GM18517 (cell line): Measurements from ENCODE around the gene ZBTB7C.

Experiments
- ATAC-seq: cut with Tn5 transposase; IDR thresholded peaks from one replicate; pipeline ENCODE4 v1.9.1; 2021; ENCODE audit warnings: mild to moderate bottlenecking, moderate library complexity; ENCODE audit not compliant: unreplicated experiment

The ZBTB7C gene

GRCh38 chr18:48030616-48031480 lies 378.3 kb downstream of the ZBTB7C start:
- ATAC-seq = no peak

- no peak for ATAC-seq
These were observed 379.7 kb downstream of the ZBTB7C start for GRCh38 chr18:48029296-48029986.

- ATAC-seq = no peak
These were observed 380.5 kb downstream of the ZBTB7C start for GRCh38 chr18:48028696-48029095.

GRCh38 chr18:48028081-48028480 lies 381.1 kb downstream of the ZBTB7C start:
- ATAC-seq = no peak

- no peak for ATAC-seq
These were observed 381.7 kb downstream of the ZBTB7C start for GRCh38 chr18:48027401-48027963.

- no peak for ATAC-seq
These were observed 383.0 kb downstream of the ZBTB7C start for GRCh38 chr18:48026216-48026615.

GRCh38 chr18:48024881-48025660 lies 384.1 kb downstream of the ZBTB7C start:
- ATAC-seq = no peak

GRCh38 chr18:48024009-48024512 lies 385.1 kb downstream of the ZBTB7C start:
- no peak for ATAC-seq

- ATAC-seq = no peak
These were observed 385.7 kb downstream of the ZBTB7C start for GRCh38 chr18:48023334-48024008.

GRCh38 chr18:48022531-48023329 lies 386.5 kb downstream of the ZBTB7C start:
- no peak for ATAC-seq

GRCh38 chr18:48022021-48022420 lies 387.2 kb downstream of the ZBTB7C start:
- no peak for ATAC-seq

- no peak for ATAC-seq
These were observed 387.8 kb downstream of the ZBTB7C start for GRCh38 chr18:48021273-48021914.

GRCh38 chr18:48020337-48021250 lies 388.6 kb downstream of the ZBTB7C start:
- no peak for ATAC-seq

GRCh38 chr18:48019557-48020325 lies 389.4 kb downstream of the ZBTB7C start:
- ATAC-seq = no peak

- ATAC-seq = no peak
These were observed 390.3 kb downstream of the ZBTB7C start for GRCh38 chr18:48018851-48019250.

- ATAC-seq = no peak
These were observed 391.5 kb downstream of the ZBTB7C start for GRCh38 chr18:48017635-48018034.

- ATAC-seq = no peak
These were observed 396.0 kb downstream of the ZBTB7C start for GRCh38 chr18:48013162-48013561.
